Loucy (cell line): Measurements from ENCODE around the gene EMC7.
"Not testable (repeated sequence)": the region's sequence is repeated elsewhere in the genome, so short reads cannot be mapped to it uniquely, and the experiment has no call there.

ENCODE experiments used
- H2AFZ ChIP-seq: fragments of 200-600 bp; sonication (generic); 2 replicates; pipeline ENCODE4 v1.6.0; 2016; ENCODE audit warnings: antibody characterized with exemption, mild to moderate bottlenecking, low read length, moderate library complexity
- H3F3A ChIP-seq: fragments of 200-600 bp; 2 replicates; pipeline ENCODE4 v1.6.0; 2016; ENCODE audit warnings: antibody characterized with exemption, low read depth, mild to moderate bottlenecking
- H3K27me3 ChIP-seq: fragments of 200-600 bp; sonication (generic); 2 replicates; pipeline ENCODE4 v1.6.1; 2014; ENCODE audit warnings: low read length, mild to moderate bottlenecking; ENCODE audit not compliant: insufficient read depth, poor library complexity, severe bottlenecking
- H3K36me3 ChIP-seq: fragments of 200-600 bp; sonication (generic); 2 replicates; pipeline ENCODE4 v1.6.1; 2016; ENCODE audit warnings: low read length; ENCODE audit not compliant: insufficient read depth
- H3K4me1 ChIP-seq: fragments of 200-600 bp; sonication (generic); 2 replicates; pipeline ENCODE4 v1.5.1; 2014; ENCODE audit warnings: low read length, mild to moderate bottlenecking; ENCODE audit not compliant: insufficient read depth, poor library complexity, severe bottlenecking
- H3K4me2 ChIP-seq: fragments of 200-600 bp; sonication (generic); 2 replicates; pipeline ENCODE4 v1.6.0; 2014; ENCODE audit warnings: antibody characterized with exemption, low read length, low read depth, mild to moderate bottlenecking; ENCODE audit not compliant: poor library complexity, severe bottlenecking
- H3K4me3 ChIP-seq: fragments of 200-600 bp; sonication (generic); 2 replicates; pipeline ENCODE4 v1.5.1; 2014; ENCODE audit warnings: low read length, mild to moderate bottlenecking, mixed read lengths; ENCODE audit not compliant: poor library complexity, severe bottlenecking
- H3K79me2 ChIP-seq: fragments of 200-600 bp; sonication (generic); 2 replicates; pipeline ENCODE4 v1.6.1; 2014; ENCODE audit warnings: low read length; ENCODE audit not compliant: insufficient read depth
- H3K9ac ChIP-seq: fragments of 200-600 bp; sonication (generic); 2 replicates; pipeline ENCODE4 v1.6.0; 2014; ENCODE audit warnings: mild to moderate bottlenecking, low read depth, low read length, moderate library complexity; ENCODE audit not compliant: poor library complexity, severe bottlenecking
- H3K9me2 ChIP-seq: fragments of 200-600 bp; sonication (generic); replicated peaks from 2 replicates; pipeline ENCODE4 v1.6.1; 2016; ENCODE audit warnings: low read depth, low read length, mixed read lengths
- H3K9me3 ChIP-seq: fragments of 200-600 bp; sonication (generic); 2 replicates; pipeline ENCODE4 v1.6.1; 2014; ENCODE audit warnings: mild to moderate bottlenecking, antibody characterized with exemption, low read length, low read depth; ENCODE audit not compliant: insufficient read depth
- H4K20me1 ChIP-seq: fragments of 200-600 bp; sonication (generic); 2 replicates; pipeline ENCODE4 v1.6.0; 2014; ENCODE audit warnings: antibody characterized with exemption, low read length, mild to moderate bottlenecking; ENCODE audit not compliant: insufficient read depth, poor library complexity, severe bottlenecking
- CTCF ChIP-seq: fragments of 200-600 bp; sonication (generic); conservative IDR thresholded peaks from 2 replicates; pipeline ENCODE4 v1.5.1; 2014; ENCODE audit warnings: mild to moderate bottlenecking, antibody characterized with exemption, low read length
- EZH2phosphoT487 ChIP-seq: fragments of 200-600 bp; IDR thresholded peaks from 2 replicates; pipeline ENCODE4 v1.6.1; 2018; ENCODE audit warnings: antibody characterized with exemption, mild to moderate bottlenecking, moderate library complexity, borderline replicate concordance

Gene EMC7

GRCh38 chr15:34056911-34057310 lies 44.8 kb downstream of the EMC7 start:
- no peaks in the 10 kb centered on the region for H3K79me2 ChIP-seq
- no peaks in the 10 kb centered on the region for H4K20me1 ChIP-seq

GRCh38 chr15:34055868-34056595 lies 45.6 kb downstream of the EMC7 start:
- no peak overlapping the region for H3K4me3 ChIP-seq
- H3F3A ChIP-seq: no peaks in the 10 kb centered on the region
- no peak for TF ChIP-seq CTCF
- TF ChIP-seq EZH2phosphoT487: no peak
- H3K4me2 ChIP-seq: no peak overlapping the region
- H3K9ac ChIP-seq: no peak overlapping the region
- H3K79me2 ChIP-seq: no peaks in the 10 kb centered on the region
- no peaks in the 10 kb centered on the region for H3K9me2 ChIP-seq
- H3K9me3 ChIP-seq: peaks cover 4% of the 10 kb centered on the region; the same call in 1 of the 2 replicates
- H2AFZ ChIP-seq: no peak overlapping the region
- no peaks in the 10 kb centered on the region for H3K27me3 ChIP-seq
- H4K20me1 ChIP-seq: no peaks in the 10 kb centered on the region
- H3K4me1 ChIP-seq: no peaks in the 10 kb centered on the region
- H3K36me3 ChIP-seq: no peaks in the 10 kb centered on the region

More at GRCh38 chr15:34056911-34057310, 44.8 kb downstream of the EMC7 start:
- Histone ChIP-seq H2AFZ (no peak overlapping the region), H3K27me3 (no peaks in the 10 kb centered on the region), H3F3A (no peaks in the 10 kb centered on the region), H3K4me2 (no peak overlapping the region), H3K4me3 (no peak overlapping the region), H3K9me2 (no peaks in the 10 kb centered on the region), H3K9ac (no peak overlapping the region), H3K9me3 (no peaks in the 10 kb centered on the region), H3K36me3 (no peaks in the 10 kb centered on the region), H3K4me1 (no peaks in the 10 kb centered on the region)
- TF ChIP-seq CTCF: no peak
- no peak for TF ChIP-seq EZH2phosphoT487

GRCh38 chr15:34054081-34054707 lies 47.5 kb downstream of the EMC7 start:
- no peaks in the 10 kb centered on the region for H3K9me2 ChIP-seq
- H2AFZ ChIP-seq: no peak overlapping the region
- no peaks in the 10 kb centered on the region for H4K20me1 ChIP-seq
- no peak overlapping the region for H3K4me2 ChIP-seq
- no peaks in the 10 kb centered on the region for H3K4me1 ChIP-seq
- no peaks in the 10 kb centered on the region for H3K27me3 ChIP-seq
- H3K4me3 ChIP-seq: no peak overlapping the region
- no peaks in the 10 kb centered on the region for H3F3A ChIP-seq
- no peaks in the 10 kb centered on the region for H3K79me2 ChIP-seq
- no peaks in the 10 kb centered on the region for H3K36me3 ChIP-seq
- peaks cover 11% of the 10 kb centered on the region; the same call in 1 of the 2 replicates for H3K9me3 ChIP-seq
- H3K9ac ChIP-seq: no peak overlapping the region
- TF ChIP-seq EZH2phosphoT487 (no peak), CTCF (no peak)

GRCh38 chr15:34050385-34050784 lies 51.3 kb downstream of the EMC7 start:
- not testable (repeated sequence) for H3K4me3 ChIP-seq, H3F3A ChIP-seq, H3K9ac ChIP-seq, H4K20me1 ChIP-seq, H3K9me2 ChIP-seq, H3K27me3 ChIP-seq, H3K4me1 ChIP-seq, H3K79me2 ChIP-seq, H3K4me2 ChIP-seq, H3K36me3 ChIP-seq, H2AFZ ChIP-seq
- peaks cover 11% of the 10 kb centered on the region; the same call in 1 of the 2 replicates for H3K9me3 ChIP-seq
